Calu3 (cell line): ENCODE measurements around the gene CCDC187. TPM values are rescaled to one million over a fixed set of nuclear protein-coding genes. Genes with fewer than 3 reads are reported as not detected.

ENCODE experiments used
- BruUV-seq: library from RNA; stranded (reverse); fragments of 400-500 nt; replicated peaks from 2 replicates; lab custom pipeline; 2021; lab: Mats Ljungman, UMichigan
- CTCF ChIA-PET: fragments of 300-600 bp; sonication (Branson Sonifier 250); formaldehyde crosslinking; loops from one replicate; lab custom pipeline; 2022; ENCODE audit warnings: antibody characterized with exemption; lab: Charles Lee
- DNase-seq: peaks from one replicate; pipeline ENCODE4 v3.0.0; 2022
- H3K27ac Mint-ChIP-seq: one replicate; pipeline ENCODE4 v1.8.0; 2022; ENCODE audit warnings: mixed read lengths; ENCODE audit not compliant: unreplicated experiment
- H3K27me3 Mint-ChIP-seq: one replicate; pipeline ENCODE4 v1.8.0; 2022; ENCODE audit warnings: mixed read lengths; ENCODE audit not compliant: unreplicated experiment
- H3K36me3 Mint-ChIP-seq: one replicate; pipeline ENCODE4 v1.8.0; 2022; ENCODE audit warnings: mild to moderate bottlenecking, moderate library complexity, mixed read lengths; ENCODE audit not compliant: insufficient read depth, unreplicated experiment
- H3K4me1 Mint-ChIP-seq: one replicate; pipeline ENCODE4 v1.8.0; 2022; ENCODE audit warnings: mild to moderate bottlenecking, low read depth, mixed read lengths; ENCODE audit not compliant: unreplicated experiment
- H3K4me3 Mint-ChIP-seq: one replicate; pipeline ENCODE4 v1.8.0; 2022; ENCODE audit warnings: mild to moderate bottlenecking, low read depth, moderate library complexity, mixed read lengths; ENCODE audit not compliant: unreplicated experiment
- H3K9me3 Mint-ChIP-seq: one replicate; pipeline ENCODE4 v1.8.0; 2022; ENCODE audit warnings: low read depth, mixed read lengths; ENCODE audit not compliant: unreplicated experiment
- CTCF ChIP-seq: fragments of 200-600 bp; IDR thresholded peaks from one replicate; pipeline ENCODE4 v1.8.0; 2022; ENCODE audit warnings: antibody characterized with exemption; ENCODE audit not compliant: unreplicated experiment
- intact Hi-C: fragments of 100-400 bp; cut with micrococcal nuclease; formaldehyde crosslinking; loops from one replicate; pipeline ENCODE4 v1.10.0; 2022; ENCODE audit not compliant: unreplicated experiment
- total RNA-seq: library from RNA; stranded (reverse); gene quantifications from 2 replicates; pipeline ENCODE4 v1.2.3, GENCODE V29; 2022

Gene CCDC187
- total RNA-seq, 1 experiment from 2014 or later, result 0.73 TPM

- Mint-ChIP-seq H3K9me3 (no peaks in the 10 kb centered on the region), H3K4me1 (no peaks in the 10 kb centered on the region), H3K4me3 (no peak overlapping the region), H3K36me3 (peaks cover 15% of the 10 kb centered on the region), H3K27me3 (no peaks in the 10 kb centered on the region), H3K27ac (no peak overlapping the region)
- intact Hi-C loops, result no loop called here
- BruUV-seq, result no TSS peak
- no peak for TF ChIP-seq CTCF
- no peak for DNase-seq
- CTCF ChIA-PET, result no interaction called here
Measured at GRCh38 chr9:136206602-136207275, 97.2 kb downstream of the CCDC187 start.

GRCh38 chr9:136205707-136205992 lies 98.2 kb downstream of the CCDC187 start:
- Mint-ChIP-seq H3K4me1 (no peaks in the 10 kb centered on the region), H3K27me3 (no peaks in the 10 kb centered on the region), H3K9me3 (no peaks in the 10 kb centered on the region), H3K27ac (no peak overlapping the region), H3K36me3 (peaks cover 15% of the 10 kb centered on the region), H3K4me3 (no peak overlapping the region)
- CTCF ChIA-PET, result no interaction called here
- no peak for DNase-seq
- intact Hi-C loops, result no loop called here
- no TSS peak for BruUV-seq
- TF ChIP-seq CTCF, result no peak

GRCh38 chr9:136204838-136205706 lies 98.8 kb downstream of the CCDC187 start, which contains the start of gene LHX3:
LHX3 (minus strand) TSS chr9:136205128; CDS start chr9:136205012, 116 bp downstream.
- no peaks in the 10 kb centered on the region for H3K27me3 Mint-ChIP-seq
- no peaks in the 10 kb centered on the region for H3K4me1 Mint-ChIP-seq
- H3K4me3 Mint-ChIP-seq, result no peak within 1 kb of the TSS
- H3K27ac Mint-ChIP-seq, result no peak within 1 kb of the TSS
- H3K9me3 Mint-ChIP-seq, result no peaks in the 10 kb centered on the region
- H3K36me3 Mint-ChIP-seq, result peaks cover 15% of the 10 kb centered on the region
- TF ChIP-seq CTCF, result no peak
- BruUV-seq, result no TSS peak
- CTCF ChIA-PET, result no interaction called here
- intact Hi-C loops, result no loop called here
- DNase-seq, result no peak

GRCh38 chr9:136204145-136204805 lies 99.6 kb downstream of the CCDC187 start:
- Mint-ChIP-seq H3K9me3 (no peaks in the 10 kb centered on the region), H3K4me1 (no peaks in the 10 kb centered on the region), H3K4me3 (no peak overlapping the region), H3K27ac (no peak overlapping the region), H3K36me3 (peaks cover 11% of the 10 kb centered on the region), H3K27me3 (no peaks in the 10 kb centered on the region)
- no peak for DNase-seq
- intact Hi-C loops, result no loop called here
- CTCF ChIA-PET, result no interaction called here
- no TSS peak for BruUV-seq
- no peak for TF ChIP-seq CTCF
